COLO829 (cell line): ENCODE measurements around the gene FAM50A.
"Not testable (repeated sequence)": the region's sequence is repeated elsewhere in the genome, so short reads cannot be mapped to it uniquely, and the experiment has no call there.

Experiments
- DNase-seq: peaks from one replicate; pipeline ENCODE4 v3.0.0; 2012; ENCODE audit warnings: low spot score

The FAM50A gene

GRCh38 chrX:154443992-154444754, at the start of gene FAM50A:
Gene FAM50A, plus strand, starts transcription at chrX:154444141. Its CDS starts 95 bp downstream, at chrX:154444236.
- DNase-seq: peak; percentile 76

GRCh38 chrX:154396363-154396762, 47.6 kb upstream of the FAM50A start:
- not testable (repeated sequence) for DNase-seq

GRCh38 chrX:154396973-154397887, 46.7 kb upstream of the FAM50A start:
- peak; percentile 41 for DNase-seq

GRCh38 chrX:154397888-154398667, 45.9 kb upstream of the FAM50A start, which contains the start of gene RPL10:
Gene RPL10, plus strand, starts transcription at chrX:154398377. Its CDS starts 143 bp downstream, at chrX:154398520.
- DNase-seq: peak; percentile 98

GRCh38 chrX:154398668-154399526, 45.0 kb upstream of the FAM50A start:
- peak; percentile 48 for DNase-seq

GRCh38 chrX:154399527-154400368, 44.2 kb upstream of the FAM50A start:
- DNase-seq: no peak

GRCh38 chrX:154400369-154400817, 43.5 kb upstream of the FAM50A start:
- DNase-seq: not testable (repeated sequence)

- no peak for DNase-seq
These were observed 42.7 kb upstream of the FAM50A start for GRCh38 chrX:154401045-154401799.

GRCh38 chrX:154401918-154402621, 41.9 kb upstream of the FAM50A start:
- no peak for DNase-seq

GRCh38 chrX:154402622-154403127, 41.3 kb upstream of the FAM50A start:
- no peak for DNase-seq

- no peak for DNase-seq
These were observed 40.7 kb upstream of the FAM50A start for GRCh38 chrX:154403192-154403591.

GRCh38 chrX:154403858-154404257, 40.1 kb upstream of the FAM50A start:
- no peak for DNase-seq

GRCh38 chrX:154404625-154405192, 39.2 kb upstream of the FAM50A start:
- no peak for DNase-seq

GRCh38 chrX:154408659-154409221, 35.2 kb upstream of the FAM50A start:
- DNase-seq: no peak

- DNase-seq: peak; percentile 69
These were observed 34.6 kb upstream of the FAM50A start, which contains the start of gene DNASE1L1 for GRCh38 chrX:154409222-154409871. Gene DNASE1L1, minus strand, starts transcription at chrX:154409254. Its CDS starts 3,686 bp downstream, at chrX:154405568.

- DNase-seq: peak; percentile 60
These were observed 32.0 kb upstream of the FAM50A start for GRCh38 chrX:154411981-154412340.

- DNase-seq: no peak
These were observed 31.5 kb upstream of the FAM50A start for GRCh38 chrX:154412468-154412867.
